Gastrocnemius medialis (tissue), 4 donors: ENCODE data around the gene NR6A1.

Source experiments
- POLR2A ChIP-seq, 2 donors: fragments of 450-650 bp; IDR thresholded peaks; one replicate each; pipeline ENCODE4 v1.6.1; 2017; ENCODE audit warnings: antibody characterized with exemption in 2 of 2, mild to moderate bottlenecking in 2 of 2, moderate library complexity in 2 of 2
- TF ChIP-seq, protein P1 (sequence below), 5 experiments: fragments of 450-650 bp in 3 of 5; fragments of 200-600 bp in 2 of 5; sonication (generic) in 2 of 5; IDR thresholded peaks in 4 of 5; conservative IDR thresholded peaks in 1 of 5; 1 replicate in 4 of 5; 2 replicates in 1 of 5; pipeline ENCODE4 v1.5.1; 2016 to 2019; ENCODE audit warnings: antibody characterized with exemption in 5 of 5, mild to moderate bottlenecking in 3 of 5, moderate library complexity in 3 of 5

DNA sequence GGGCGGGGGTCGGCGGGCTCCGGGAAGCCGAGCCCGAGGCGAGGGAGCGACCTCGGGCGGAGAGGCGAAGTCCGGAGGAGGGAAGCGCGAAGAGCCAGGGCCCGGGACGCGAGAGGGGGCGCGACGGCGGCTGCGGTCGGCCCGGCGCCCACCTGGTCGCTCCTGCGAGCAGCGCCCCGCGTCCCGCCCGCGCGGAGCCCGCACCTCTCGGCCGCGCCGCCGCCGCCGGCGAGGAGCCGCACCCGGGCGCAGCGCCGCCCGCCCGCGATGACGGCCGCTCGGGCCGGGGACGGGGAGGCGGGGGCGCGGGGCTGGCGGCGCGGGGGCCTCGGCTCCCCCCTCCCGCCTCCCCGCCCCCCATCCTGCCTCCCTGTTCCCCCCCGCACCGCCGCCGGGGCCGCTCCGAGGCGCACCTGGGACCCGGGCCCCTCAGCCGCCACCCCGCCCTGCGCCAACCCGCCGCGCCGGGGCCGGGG, 266.5 kb downstream of the NR6A1 start:
- no peak for TF ChIP-seq POLR2A (IDR thresholded peaks at IDR 0.05)
- TF ChIP-seq, protein P1, sequence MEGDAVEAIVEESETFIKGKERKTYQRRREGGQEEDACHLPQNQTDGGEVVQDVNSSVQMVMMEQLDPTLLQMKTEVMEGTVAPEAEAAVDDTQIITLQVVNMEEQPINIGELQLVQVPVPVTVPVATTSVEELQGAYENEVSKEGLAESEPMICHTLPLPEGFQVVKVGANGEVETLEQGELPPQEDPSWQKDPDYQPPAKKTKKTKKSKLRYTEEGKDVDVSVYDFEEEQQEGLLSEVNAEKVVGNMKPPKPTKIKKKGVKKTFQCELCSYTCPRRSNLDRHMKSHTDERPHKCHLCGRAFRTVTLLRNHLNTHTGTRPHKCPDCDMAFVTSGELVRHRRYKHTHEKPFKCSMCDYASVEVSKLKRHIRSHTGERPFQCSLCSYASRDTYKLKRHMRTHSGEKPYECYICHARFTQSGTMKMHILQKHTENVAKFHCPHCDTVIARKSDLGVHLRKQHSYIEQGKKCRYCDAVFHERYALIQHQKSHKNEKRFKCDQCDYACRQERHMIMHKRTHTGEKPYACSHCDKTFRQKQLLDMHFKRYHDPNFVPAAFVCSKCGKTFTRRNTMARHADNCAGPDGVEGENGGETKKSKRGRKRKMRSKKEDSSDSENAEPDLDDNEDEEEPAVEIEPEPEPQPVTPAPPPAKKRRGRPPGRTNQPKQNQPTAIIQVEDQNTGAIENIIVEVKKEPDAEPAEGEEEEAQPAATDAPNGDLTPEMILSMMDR (IDR thresholded peaks at IDR 0.05 in 4 of 5, conservative IDR thresholded peaks at IDR 0.05 in 1 of 5), result no peak
